Measurements from ENCODE around the gene EMC6. TPM values are rescaled to one million over a fixed set of nuclear protein-coding genes. Genes with fewer than 3 reads are reported as not detected.
A peak's percentile ranks its signal among the peaks of the same experiment; 100 is the strongest.
"Not testable (repeated sequence)": the region's sequence is repeated elsewhere in the genome, so short reads cannot be mapped to it uniquely, and the experiment has no call there.

Gene EMC6
- total RNA-seq, 4 donors from 2014 or later = 12.6 to 23.4 (median 18.9) TPM

GRCh38 chr17:3695723-3696411 is 27.3 kb downstream of the EMC6 start, which contains the start of gene P2RX5:
Gene P2RX5 (minus strand): TSS chr17:3696155. CDS start chr17:3696005, 150 bp downstream.
- TF ChIP-seq POLR2A (IDR thresholded peaks at IDR 0.05) (no peak), EP300 (IDR thresholded peaks at IDR 0.05) (no peak), CTCF (IDR thresholded peaks at IDR 0.05) (no peak)
- peaks cover 0 to 24% (median 0%) of the 10 kb centered on the region in 4 donors for H3K4me1 ChIP-seq
- H3K36me3 ChIP-seq = no peaks in the 10 kb centered on the region
- peak within 1 kb of the TSS; percentile 12 to 60 (median 38) for H3K4me3 ChIP-seq
- H3K9me3 ChIP-seq = peaks cover 0 to 15% (median 0%) of the 10 kb centered on the region in 4 donors
- H3K27ac ChIP-seq = peak within 1 kb of the TSS in 1 of 4 donors; percentile 9
- WGBS, 2 donors = 0 to 1% methylated on average over 29 to 41 of the region's 65 CpGs
- H3K27me3 ChIP-seq = peaks cover 0 to 64% of the 10 kb centered on the region in 2 donors
- DNase-seq (ENCODE audit: low spot score in 2 of 2) = no peak

- WGBS, 2 donors = 49 to 60% methylated on average over 11 to 12 of the region's 12 CpGs
Observed at GRCh38 chr17:3697103-3697476, 28.5 kb downstream of the EMC6 start.

GRCh38 chr17:3698139-3698538 is 29.5 kb downstream of the EMC6 start:
- Histone ChIP-seq H3K9me3 (peaks cover 0 to 15% (median 0%) of the 10 kb centered on the region in 4 donors), H3K4me3 (no peak overlapping the region), H3K27ac (no peak overlapping the region), H3K27me3 (peaks cover 0 to 43% of the 10 kb centered on the region in 2 donors), H3K36me3 (peaks cover 0 to 12% (median 0%) of the 10 kb centered on the region in 3 donors), H3K4me1 (peaks cover 0 to 24% (median 0%) of the 10 kb centered on the region in 4 donors)
- no peak for DNase-seq (ENCODE audit: low spot score in 2 of 2)
- WGBS, 2 donors = 86 to 88% methylated on average over 4 of the region's 4 CpGs
- TF ChIP-seq EP300 (IDR thresholded peaks at IDR 0.05) (no peak), POLR2A (IDR thresholded peaks at IDR 0.05) (no peak), CTCF (IDR thresholded peaks at IDR 0.05) (no peak)

More at GRCh38 chr17:3697103-3697476, 28.5 kb downstream of the EMC6 start:
- peaks cover 0 to 3% (median 0%) of the 10 kb centered on the region in 3 donors for H3K36me3 ChIP-seq
- no peak overlapping the region for H3K4me3 ChIP-seq
- peaks cover 0 to 24% (median 0%) of the 10 kb centered on the region in 4 donors for H3K4me1 ChIP-seq
- H3K9me3 ChIP-seq = peaks cover 0 to 15% (median 0%) of the 10 kb centered on the region in 4 donors
- H3K27me3 ChIP-seq = peaks cover 0 to 53% of the 10 kb centered on the region in 2 donors
- no peak overlapping the region for H3K27ac ChIP-seq
- TF ChIP-seq EP300 (IDR thresholded peaks at IDR 0.05) = no peak
- no peak for TF ChIP-seq POLR2A (IDR thresholded peaks at IDR 0.05)
- TF ChIP-seq CTCF (IDR thresholded peaks at IDR 0.05) = no peak
- DNase-seq (ENCODE audit: low spot score in 2 of 2) = no peak

DNA sequence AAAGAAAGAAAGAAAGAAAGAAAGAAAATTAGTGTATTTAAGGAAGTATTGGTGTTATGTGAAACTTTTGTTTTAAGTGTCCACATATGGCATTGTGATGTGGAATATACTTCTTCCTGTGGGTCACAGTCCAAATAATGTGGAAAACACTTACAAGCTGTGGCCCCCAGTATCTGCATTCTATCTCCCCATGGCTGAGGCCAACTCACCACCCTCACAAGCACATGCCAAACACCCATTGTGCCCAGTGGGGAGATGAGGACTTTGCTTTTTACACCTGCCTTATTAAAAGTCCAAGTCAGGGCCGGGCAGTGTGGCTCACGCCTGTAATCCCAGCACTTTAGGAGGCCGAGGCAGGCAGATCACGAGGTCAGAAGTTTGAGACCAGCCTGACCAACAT is 31.3 kb downstream of the EMC6 start:
- H3K4me3 ChIP-seq = no peak overlapping the region
- H3K4me1 ChIP-seq = peaks cover 0 to 19% (median 0%) of the 10 kb centered on the region in 4 donors
- H3K36me3 ChIP-seq = peaks cover 0 to 18% (median 0%) of the 10 kb centered on the region in 3 donors
- TF ChIP-seq POLR2A (IDR thresholded peaks at IDR 0.05) (no peak), EP300 (IDR thresholded peaks at IDR 0.05) (no peak), CTCF (IDR thresholded peaks at IDR 0.05) (no peak)
- peaks cover 0 to 15% (median 0%) of the 10 kb centered on the region in 4 donors for H3K9me3 ChIP-seq
- no peak for DNase-seq (ENCODE audit: low spot score in 2 of 2)
- 89 to 92% methylated on average over 4 of the region's 4 CpGs for WGBS, 2 donors
- H3K27me3 ChIP-seq = peaks cover 0 to 25% of the 10 kb centered on the region in 2 donors
- no peak overlapping the region for H3K27ac ChIP-seq

DNA sequence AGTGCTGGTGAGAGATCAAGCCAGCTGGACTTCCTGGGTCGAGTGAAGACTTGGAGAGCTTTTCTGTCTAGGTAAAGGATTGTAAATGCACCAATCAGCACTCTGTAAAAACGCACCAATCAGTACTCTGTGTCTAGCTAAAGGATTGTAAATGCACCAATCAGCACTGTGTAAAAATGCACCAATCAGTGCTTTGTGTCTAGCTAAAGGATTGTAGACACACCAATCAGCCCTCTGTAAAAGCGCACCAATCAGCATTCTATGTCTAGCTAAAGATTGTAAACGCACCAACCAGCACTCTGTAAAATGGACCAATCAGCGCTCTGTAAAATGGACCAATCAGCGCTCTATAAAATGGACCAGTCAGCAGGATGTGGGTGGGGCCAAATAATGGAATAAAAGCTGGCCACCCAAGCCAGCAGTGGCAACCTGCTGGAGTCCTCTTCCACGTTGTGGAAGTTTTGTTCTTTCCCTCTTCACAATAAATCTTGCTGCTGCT is 33.5 kb downstream of the EMC6 start:
- peaks cover 0 to 18% (median 0%) of the 10 kb centered on the region in 3 donors for H3K36me3 ChIP-seq
- H3K4me3 ChIP-seq; H3K27ac ChIP-seq; DNase-seq (ENCODE audit: low spot score in 2 of 2); H3K27me3 ChIP-seq; H3K4me1 ChIP-seq: not testable (repeated sequence)
- peaks cover 0 to 15% (median 0%) of the 10 kb centered on the region in 4 donors for H3K9me3 ChIP-seq
- 77% methylated on average over 6 of the region's 7 CpGs for WGBS, 2 donors
